ENCODE results near the gene NDUFAF2.
"Not testable (repeated sequence)": the region's sequence is repeated elsewhere in the genome, so short reads cannot be mapped to it uniquely, and the experiment has no call there.

Gene NDUFAF2

GRCh38 chr5:60993875-60994571 is 49.0 kb downstream of the NDUFAF2 start:
- no peak for DNase-seq

- no peak for DNase-seq
Observed at GRCh38 chr5:60996368-60996767, 51.4 kb downstream of the NDUFAF2 start.

GRCh38 chr5:60997721-60998120 is 52.7 kb downstream of the NDUFAF2 start:
- no peak for DNase-seq

GRCh38 chr5:61000887-61001286 is 55.9 kb downstream of the NDUFAF2 start:
- no peak for DNase-seq

GRCh38 chr5:61001647-61002046 is 56.6 kb downstream of the NDUFAF2 start:
- DNase-seq, result no peak

GRCh38 chr5:61002611-61003355 is 57.8 kb downstream of the NDUFAF2 start:
- no peak for DNase-seq

GRCh38 chr5:61004448-61004847 is 59.4 kb downstream of the NDUFAF2 start:
- DNase-seq, result no peak

- no peak for DNase-seq
Observed at GRCh38 chr5:61009907-61010306, 64.9 kb downstream of the NDUFAF2 start.

- DNase-seq, result no peak
Observed at GRCh38 chr5:61010467-61011454, 65.8 kb downstream of the NDUFAF2 start.

GRCh38 chr5:61018062-61018461 is 73.1 kb downstream of the NDUFAF2 start:
- DNase-seq, result no peak

- no peak for DNase-seq
Observed at GRCh38 chr5:61019642-61020041, 74.6 kb downstream of the NDUFAF2 start.

- DNase-seq, result no peak
Observed at GRCh38 chr5:61020415-61020814, 75.4 kb downstream of the NDUFAF2 start.

GRCh38 chr5:61023131-61023530 is 78.1 kb downstream of the NDUFAF2 start:
- DNase-seq, result no peak

- DNase-seq, result no peak
Observed at GRCh38 chr5:61026004-61026403, 81.0 kb downstream of the NDUFAF2 start.

GRCh38 chr5:61028382-61028781 is 83.4 kb downstream of the NDUFAF2 start:
- DNase-seq, result no peak

GRCh38 chr5:61029456-61030162 is 84.6 kb downstream of the NDUFAF2 start:
- DNase-seq, result no peak

GRCh38 chr5:61030163-61030482 is 85.1 kb downstream of the NDUFAF2 start:
- no peak for DNase-seq

- DNase-seq, result not testable (repeated sequence)
Observed at GRCh38 chr5:61031301-61031700, 86.3 kb downstream of the NDUFAF2 start.

- DNase-seq, result no peak
Observed at GRCh38 chr5:61044545-61044944, 99.5 kb downstream of the NDUFAF2 start.

- no peak for DNase-seq
Observed at GRCh38 chr5:61047346-61047745, 102.3 kb downstream of the NDUFAF2 start.

- no peak for DNase-seq
Observed at GRCh38 chr5:61048534-61048933, 103.5 kb downstream of the NDUFAF2 start.

GRCh38 chr5:61050292-61050691 is 105.3 kb downstream of the NDUFAF2 start:
- DNase-seq, result no peak

- DNase-seq, result no peak
Observed at GRCh38 chr5:61051267-61051666, 106.3 kb downstream of the NDUFAF2 start.

Measured in stimulated activated CD4-positive, alpha-beta T cell treated with anti-CD3 and anti-CD28 coated beads, Interleukin-4, amount 100 ng/mL, for 4 hours (primary cell).